H9 (cell line): Measurements from ENCODE around the gene FBXL7. TPM values are rescaled to one million over a fixed set of nuclear protein-coding genes. Genes with fewer than 3 reads are reported as not detected.

Experiments used
- DNase-seq: peaks from one replicate; pipeline ENCODE4 v3.0.0-alpha.2; 2017
- H2AFZ ChIP-seq: one replicate; pipeline ENCODE4 v1.6.1; 2013; ENCODE audit warnings: mild to moderate bottlenecking, low read length, control low read depth, moderate library complexity
- H2AK5ac ChIP-seq: 2 replicates; pipeline ENCODE4 v1.6.1; 2013; ENCODE audit warnings: low read length, control low read depth, mixed read lengths; ENCODE audit not compliant: insufficient read length
- H2BK120ac ChIP-seq: one replicate; pipeline ENCODE4 v1.6.1; 2013; ENCODE audit warnings: low read depth, mild to moderate bottlenecking, low read length, control low read depth, inconsistent platforms; ENCODE audit not compliant: poor library complexity, severe bottlenecking
- H2BK12ac ChIP-seq: 2 replicates; pipeline ENCODE4 v1.6.1; 2013; ENCODE audit warnings: low read length, control low read depth, mixed read lengths, low read depth; ENCODE audit not compliant: insufficient read length
- H2BK15ac ChIP-seq: 2 replicates; pipeline ENCODE4 v1.6.1; 2013; ENCODE audit warnings: low read depth, low read length, control low read depth
- H2BK20ac ChIP-seq: one replicate; pipeline ENCODE4 v1.6.1; 2013; ENCODE audit warnings: low read depth, mild to moderate bottlenecking, low read length, control low read depth, inconsistent platforms; ENCODE audit not compliant: poor library complexity, severe bottlenecking
- H2BK5ac ChIP-seq: 2 replicates; pipeline ENCODE4 v1.6.1; 2013; ENCODE audit warnings: low read length, control low read depth, mixed read lengths; ENCODE audit not compliant: insufficient read length
- H3K14ac ChIP-seq: 2 replicates; pipeline ENCODE4 v1.6.1; 2013; ENCODE audit warnings: low read length, control low read depth; ENCODE audit not compliant: insufficient read depth
- H3K18ac ChIP-seq: 2 replicates; pipeline ENCODE4 v1.6.1; 2013; ENCODE audit warnings: low read depth, mild to moderate bottlenecking, mixed read lengths, low read length, control low read depth; ENCODE audit not compliant: insufficient read length
- H3K23ac ChIP-seq: 2 replicates; pipeline ENCODE4 v1.6.1; 2013; ENCODE audit warnings: low read length, control low read depth, mixed read lengths, low read depth; ENCODE audit not compliant: insufficient read length
- H3K23me2 ChIP-seq: 2 replicates; pipeline ENCODE4 v1.6.1; 2013; ENCODE audit warnings: low read depth, mild to moderate bottlenecking, mixed read lengths, low read length, control low read depth; ENCODE audit not compliant: insufficient read length, poor library complexity, severe bottlenecking
- H3K27ac ChIP-seq: 2 replicates; pipeline ENCODE4 v1.5.1; 2013; ENCODE audit warnings: low read length, control low read depth, mixed read lengths, low read depth; ENCODE audit not compliant: insufficient read length
- H3K27me3 ChIP-seq: 2 replicates; pipeline ENCODE4 v1.6.1; 2013; ENCODE audit warnings: low read length, control low read depth, inconsistent platforms; ENCODE audit not compliant: insufficient read depth
- H3K4ac ChIP-seq: 2 replicates; pipeline ENCODE4 v1.6.1; 2013; ENCODE audit warnings: low read depth, mild to moderate bottlenecking, control low read depth, inconsistent platforms, low read length, moderate library complexity
- H3K4me1 ChIP-seq: 2 replicates; pipeline ENCODE4 v1.6.1; 2013; ENCODE audit warnings: low read length, control low read depth, inconsistent platforms; ENCODE audit not compliant: insufficient read depth
- H3K4me2 ChIP-seq: 2 replicates; pipeline ENCODE4 v1.6.1; 2013; ENCODE audit warnings: low read length, control low read depth, mixed read lengths; ENCODE audit not compliant: insufficient read length, insufficient read depth
- H3K56ac ChIP-seq: 2 replicates; pipeline ENCODE4 v1.6.1; 2013; ENCODE audit warnings: low read depth, mild to moderate bottlenecking, mixed read lengths, low read length, control low read depth; ENCODE audit not compliant: insufficient read length
- H3K79me1 ChIP-seq: 2 replicates; pipeline ENCODE4 v1.6.1; 2013; ENCODE audit warnings: low read depth, mild to moderate bottlenecking, moderate library complexity, low read length, control low read depth, inconsistent platforms; ENCODE audit not compliant: insufficient read depth, poor library complexity, severe bottlenecking
- H3K79me2 ChIP-seq: 2 replicates; pipeline ENCODE4 v1.6.1; 2013; ENCODE audit warnings: low read length, control low read depth, inconsistent platforms; ENCODE audit not compliant: insufficient read depth
- H3K9ac ChIP-seq: 2 replicates; pipeline ENCODE4 v1.6.1; 2013; ENCODE audit warnings: low read length, control low read depth, mixed read lengths; ENCODE audit not compliant: insufficient read length; ENCODE audit errors: extremely low read depth
- H3K9me3 ChIP-seq: one replicate; pipeline ENCODE4 v1.6.1; 2013; ENCODE audit warnings: low read depth, low read length, inconsistent platforms; ENCODE audit not compliant: control insufficient read depth
- H3T11ph ChIP-seq: one replicate; pipeline ENCODE4 v1.6.1; 2013; ENCODE audit warnings: mild to moderate bottlenecking, low read length, control low read depth, inconsistent platforms
- H4K20me1 ChIP-seq: one replicate; pipeline ENCODE4 v1.6.1; 2013; ENCODE audit not compliant: control insufficient read depth, insufficient read length, insufficient read depth
- H4K5ac ChIP-seq: 2 replicates; pipeline ENCODE4 v1.6.1; 2013; ENCODE audit warnings: low read depth, mild to moderate bottlenecking, mixed read lengths, low read length, control low read depth; ENCODE audit not compliant: insufficient read length
- H4K8ac ChIP-seq: replicated peaks from 2 replicates; pipeline ENCODE4 v1.6.1; 2013; ENCODE audit warnings: low read length, control low read depth, mixed read lengths, low read depth; ENCODE audit not compliant: insufficient read length
- H4K91ac ChIP-seq: 2 replicates; pipeline ENCODE4 v1.6.1; 2013; ENCODE audit warnings: low read depth, mild to moderate bottlenecking, moderate library complexity, mixed read lengths, low read length, control low read depth; ENCODE audit not compliant: insufficient read length
- H3K27ac Mint-ChIP-seq, 3 experiments: 2 replicates in 2 of 3; 3 replicates in 1 of 3; pipeline ENCODE4 v1.8.0; 2020 to 2021; ENCODE audit warnings: mixed read lengths in 3 of 3, mild to moderate bottlenecking in 1 of 3, moderate library complexity in 1 of 3
- H3K27me3 Mint-ChIP-seq: 2 replicates; pipeline ENCODE4 v1.8.0; 2021; ENCODE audit warnings: low read depth, mild to moderate bottlenecking, moderate library complexity, mixed read lengths
- H3K36me3 Mint-ChIP-seq, 3 experiments: 2 replicates in 2 of 3; 3 replicates in 1 of 3; pipeline ENCODE4 v1.8.0; 2020 to 2021; ENCODE audit warnings: low read depth in 3 of 3, mixed read lengths in 3 of 3; ENCODE audit not compliant: insufficient read depth in 1 of 3
- H3K4me1 Mint-ChIP-seq, 2 experiments: 2 replicates each; pipeline ENCODE4 v1.8.0; 2020; ENCODE audit warnings: mixed read lengths in 2 of 2
- H3K4me3 Mint-ChIP-seq, 2 experiments: 2 replicates in 1 of 2; 3 replicates in 1 of 2; pipeline ENCODE4 v1.8.0; 2020 to 2021; ENCODE audit warnings: mild to moderate bottlenecking in 2 of 2, mixed read lengths in 2 of 2, moderate library complexity in 1 of 2
- H3K9me3 Mint-ChIP-seq, 2 experiments: 2 replicates in 1 of 2; 3 replicates in 1 of 2; pipeline ENCODE4 v1.8.0; 2020; ENCODE audit warnings: mild to moderate bottlenecking in 2 of 2, mixed read lengths in 2 of 2, moderate library complexity in 1 of 2
- WGBS: extraction: QIAGEN DNeasy Blood & Tissue Kit; methylation state at CpG from one replicate; pipeline ENCODE4 v1.1.7; 2013; ENCODE audit warnings: missing lambda C conversion rate, low lambda C conversion rate, mixed read lengths; ENCODE audit not compliant: insufficient read length; ENCODE audit errors: extremely low coverage; 5-methylcytosine and 5-hydroxymethylcytosine counted together
- total RNA-seq: library from RNA; stranded (reverse); gene quantifications from 2 replicates; pipeline ENCODE4 v1.2.1, GENCODE V29; 2021
- TF ChIP-seq, protein P1 (sequence below): fragments of 200-600 bp; sonication (generic); conservative IDR thresholded peaks from 3 replicates; pipeline ENCODE4 v1.8.0; 2021; ENCODE audit warnings: antibody characterized with exemption, mild to moderate bottlenecking

Gene FBXL7
- total RNA-seq, 1 experiment from 2014 or later: 14.6 TPM

DNA sequence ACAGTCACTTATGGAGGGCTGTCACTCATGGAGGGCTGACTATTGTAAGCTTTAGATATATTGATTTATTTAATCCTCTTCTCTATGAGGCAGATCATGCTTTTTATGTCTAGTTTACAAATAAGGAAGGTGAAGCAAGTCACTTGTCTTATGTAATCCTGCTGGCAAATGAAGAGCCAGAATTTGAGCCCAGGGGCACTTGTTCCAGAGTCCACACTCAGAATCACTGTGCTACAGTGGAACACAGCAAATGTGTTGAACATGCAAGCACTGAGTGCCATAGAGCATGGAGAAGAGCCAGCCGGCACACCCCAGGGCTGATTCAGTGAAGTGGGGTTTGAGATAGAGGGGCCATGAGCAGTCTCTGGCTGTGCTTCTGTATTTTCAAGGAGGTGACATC is 353.0 kb downstream of the FBXL7 start:
- H2BK20ac ChIP-seq: no peak overlapping the region
- no peak overlapping the region for H3K27ac ChIP-seq
- no peak overlapping the region for H3K23ac ChIP-seq
- H3K9me3 Mint-ChIP-seq: peaks cover 8 to 9% of the 10 kb centered on the region in 2 experiments
- no peak for DNase-seq
- no peaks in the 10 kb centered on the region for H3K79me1 ChIP-seq
- no peaks in the 10 kb centered on the region for H3K27me3 Mint-ChIP-seq
- H2AFZ ChIP-seq: no peak overlapping the region
- no peak overlapping the region for H4K8ac ChIP-seq
- no peak overlapping the region for H2AK5ac ChIP-seq
- no peak overlapping the region for H3K9ac ChIP-seq
- no peaks in the 10 kb centered on the region for H4K20me1 ChIP-seq
- no peak overlapping the region for H4K91ac ChIP-seq
- no peak overlapping the region for H2BK15ac ChIP-seq
- no peaks in the 10 kb centered on the region for H3K79me2 ChIP-seq
- H3K4ac ChIP-seq: no peak overlapping the region
- no peak overlapping the region for H2BK12ac ChIP-seq
- H4K5ac ChIP-seq: no peak overlapping the region
- no peaks in the 10 kb centered on the region for H3K4me1 ChIP-seq
- H3K27ac Mint-ChIP-seq: no peak overlapping the region
- no peak overlapping the region for H3T11ph ChIP-seq
- no peaks in the 10 kb centered on the region for H3K27me3 ChIP-seq
- no peaks in the 10 kb centered on the region for H3K9me3 ChIP-seq
- no peak overlapping the region for H3K14ac ChIP-seq
- WGBS: no CpG with 5 or more reads among the region's 1 CpG
- H3K18ac ChIP-seq: no peak overlapping the region
- H2BK120ac ChIP-seq: no peak overlapping the region
- TF ChIP-seq, protein P1, sequence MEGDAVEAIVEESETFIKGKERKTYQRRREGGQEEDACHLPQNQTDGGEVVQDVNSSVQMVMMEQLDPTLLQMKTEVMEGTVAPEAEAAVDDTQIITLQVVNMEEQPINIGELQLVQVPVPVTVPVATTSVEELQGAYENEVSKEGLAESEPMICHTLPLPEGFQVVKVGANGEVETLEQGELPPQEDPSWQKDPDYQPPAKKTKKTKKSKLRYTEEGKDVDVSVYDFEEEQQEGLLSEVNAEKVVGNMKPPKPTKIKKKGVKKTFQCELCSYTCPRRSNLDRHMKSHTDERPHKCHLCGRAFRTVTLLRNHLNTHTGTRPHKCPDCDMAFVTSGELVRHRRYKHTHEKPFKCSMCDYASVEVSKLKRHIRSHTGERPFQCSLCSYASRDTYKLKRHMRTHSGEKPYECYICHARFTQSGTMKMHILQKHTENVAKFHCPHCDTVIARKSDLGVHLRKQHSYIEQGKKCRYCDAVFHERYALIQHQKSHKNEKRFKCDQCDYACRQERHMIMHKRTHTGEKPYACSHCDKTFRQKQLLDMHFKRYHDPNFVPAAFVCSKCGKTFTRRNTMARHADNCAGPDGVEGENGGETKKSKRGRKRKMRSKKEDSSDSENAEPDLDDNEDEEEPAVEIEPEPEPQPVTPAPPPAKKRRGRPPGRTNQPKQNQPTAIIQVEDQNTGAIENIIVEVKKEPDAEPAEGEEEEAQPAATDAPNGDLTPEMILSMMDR: no peak
- H3K23me2 ChIP-seq: no peaks in the 10 kb centered on the region
- peaks cover 2 to 6% (median 5%) of the 10 kb centered on the region in 3 experiments; a peak in 4 of 7 replicates for H3K36me3 Mint-ChIP-seq
- H3K56ac ChIP-seq: no peak overlapping the region
- peaks cover 3 to 6% of the 10 kb centered on the region in 2 experiments; a peak in 3 of 4 replicates for H3K4me1 Mint-ChIP-seq
- H3K4me2 ChIP-seq: no peak overlapping the region
- H2BK5ac ChIP-seq: no peak overlapping the region
- no peak overlapping the region for H3K4me3 Mint-ChIP-seq
